Colonic mucosa (tissue), 4 donors: ENCODE data around the gene PSKH1. TPM values are rescaled to one million over a fixed set of nuclear protein-coding genes. Genes with fewer than 3 reads are reported as not detected.

Experiments
- DNase-seq: peaks from one replicate; pipeline ENCODE4 v3.0.0-alpha.2; 2020
- H3K27ac ChIP-seq: fragments of 200-600 bp; one replicate; pipeline ENCODE4 v1.8.0; 2021
- H3K27me3 ChIP-seq: fragments of 200-600 bp; one replicate; pipeline ENCODE4 v1.8.0; 2021
- H3K36me3 ChIP-seq: fragments of 200-600 bp; one replicate; pipeline ENCODE4 v1.8.0; 2021
- H3K4me1 ChIP-seq: fragments of 200-600 bp; one replicate; pipeline ENCODE4 v1.8.0; 2021; ENCODE audit warnings: mild to moderate bottlenecking
- H3K4me3 ChIP-seq: fragments of 200-600 bp; one replicate; pipeline ENCODE4 v1.8.0; 2021
- H3K9ac ChIP-seq, 2 donors: one replicate each; pipeline ENCODE4 v1.7.0; 2013; ENCODE audit warnings: control low read depth in 2 of 2, low read depth in 2 of 2, low read length in 2 of 2
- H3K9me3 ChIP-seq: fragments of 200-600 bp; one replicate; pipeline ENCODE4 v1.8.0; 2021
- CTCF ChIP-seq: fragments of 200-600 bp; IDR thresholded peaks from one replicate; pipeline ENCODE4 v1.8.0; 2022; ENCODE audit warnings: antibody characterized with exemption, mild to moderate bottlenecking
- intact Hi-C: fragments of 100-400 bp; cut with DNase I; formaldehyde crosslinking; loops from one replicate; pipeline ENCODE4 v1.14.1; 2022
- total RNA-seq, 2 donors: library from RNA; stranded (reverse); fragmentation: NEBNext Ultra II Directional in 1 of 2; extraction: Animal tissue kit (Norgen Biotek cat#: 25700) in 1 of 2; gene quantifications; one replicate each; pipeline ENCODE4 v1.2.1, GENCODE V29; 2021
- donor health status: healthy.
- donor health status: DM: no; HTN: no; CAD: no.
- donor health status: DM: no; HTN: no; CAD: no.

The PSKH1 gene
- total RNA-seq, 2 donors from 2014 or later, result 24.5 to 34.7 TPM

GRCh38 chr16:67949645-67950044 is 56.6 kb downstream of the PSKH1 start:
- TF ChIP-seq CTCF, result no peak
- no peak for DNase-seq
- Histone ChIP-seq H3K4me1 (no peaks in the 10 kb centered on the region), H3K27me3 (no peaks in the 10 kb centered on the region), H3K36me3 (peaks cover 4% of the 10 kb centered on the region), H3K4me3 (no peak overlapping the region), H3K9ac (no peak overlapping the region), H3K9me3 (no peaks in the 10 kb centered on the region), H3K27ac (no peak overlapping the region)
- intact Hi-C loops, result no loop called here

- no peak overlapping the region for H3K4me3 ChIP-seq
- intact Hi-C loops, result no loop called here
- H3K27ac ChIP-seq, result no peak overlapping the region
- H3K4me1 ChIP-seq, result no peaks in the 10 kb centered on the region
- no peaks in the 10 kb centered on the region for H3K9me3 ChIP-seq
- DNase-seq, result no peak
- peaks cover 4% of the 10 kb centered on the region for H3K36me3 ChIP-seq
- no peaks in the 10 kb centered on the region for H3K27me3 ChIP-seq
- no peak overlapping the region for H3K9ac ChIP-seq
- no peak for TF ChIP-seq CTCF
Observed at GRCh38 chr16:67950335-67950843, 57.3 kb downstream of the PSKH1 start.

GRCh38 chr16:67951485-67951884 is 58.4 kb downstream of the PSKH1 start:
- no peak for TF ChIP-seq CTCF
- no peak overlapping the region for H3K27ac ChIP-seq
- H3K9me3 ChIP-seq, result no peaks in the 10 kb centered on the region
- H3K9ac ChIP-seq, result no peak overlapping the region
- no peaks in the 10 kb centered on the region for H3K4me1 ChIP-seq
- no peak overlapping the region for H3K4me3 ChIP-seq
- H3K27me3 ChIP-seq, result no peaks in the 10 kb centered on the region
- no peak for DNase-seq
- intact Hi-C loops, result no loop called here
- H3K36me3 ChIP-seq, result no peaks in the 10 kb centered on the region

GRCh38 chr16:67953641-67954375 is 60.8 kb downstream of the PSKH1 start:
- DNase-seq, result no peak
- intact Hi-C loops, result no loop called here

GRCh38 chr16:67954421-67955196 is 61.6 kb downstream of the PSKH1 start:
- no peak overlapping the region for H3K27ac ChIP-seq
- DNase-seq, result no peak
- no peak for TF ChIP-seq CTCF
- H3K9me3 ChIP-seq, result no peaks in the 10 kb centered on the region
- no peak overlapping the region for H3K4me3 ChIP-seq
- no peak overlapping the region for H3K9ac ChIP-seq
- no peaks in the 10 kb centered on the region for H3K36me3 ChIP-seq
- intact Hi-C loops, result no loop called here
- no peaks in the 10 kb centered on the region for H3K27me3 ChIP-seq
- H3K4me1 ChIP-seq, result no peaks in the 10 kb centered on the region

More at GRCh38 chr16:67953641-67954375, 60.8 kb downstream of the PSKH1 start:
- Histone ChIP-seq H3K4me1 (no peaks in the 10 kb centered on the region), H3K27ac (no peak overlapping the region), H3K9me3 (no peaks in the 10 kb centered on the region), H3K36me3 (no peaks in the 10 kb centered on the region), H3K9ac (no peak overlapping the region), H3K27me3 (no peaks in the 10 kb centered on the region), H3K4me3 (no peak overlapping the region)
- no peak for TF ChIP-seq CTCF
